MM.1S (cell line): Measurements from ENCODE around the gene ZNF215.
A peak's percentile ranks its signal among the peaks of the same experiment; 100 is the strongest.
"Not testable (repeated sequence)": the region's sequence is repeated elsewhere in the genome, so short reads cannot be mapped to it uniquely, and the experiment has no call there.

Source experiments
- DNase-seq: peaks from one replicate; pipeline ENCODE4 v3.0.0-alpha.2; 2015
- H2AFZ ChIP-seq: fragments of 300-600 bp; sonication (generic); 2 replicates; pipeline ENCODE4 v1.6.0; 2016; ENCODE audit warnings: antibody characterized with exemption, low read length
- H3F3A ChIP-seq: fragments of 300-600 bp; sonication (generic); 2 replicates; pipeline ENCODE4 v1.6.1; 2016; ENCODE audit warnings: mild to moderate bottlenecking, antibody characterized with exemption, low read length, moderate library complexity, mixed read lengths; ENCODE audit not compliant: insufficient read depth
- H3K27ac ChIP-seq: fragments of 300-600 bp; sonication (generic); 2 replicates; pipeline ENCODE4 v1.5.1; 2016; ENCODE audit warnings: mild to moderate bottlenecking, low read length
- H3K27me3 ChIP-seq: fragments of 300-600 bp; sonication (generic); replicated peaks from 2 replicates; pipeline ENCODE4 v1.6.0; 2016; ENCODE audit warnings: low read length; ENCODE audit not compliant: insufficient read depth
- H3K36me3 ChIP-seq: fragments of 300-600 bp; sonication (generic); replicated peaks from 2 replicates; pipeline ENCODE4 v1.6.1; 2016; ENCODE audit warnings: mild to moderate bottlenecking, low read length, mixed read lengths; ENCODE audit not compliant: insufficient read depth
- H3K4me1 ChIP-seq: fragments of 300-600 bp; sonication (generic); 2 replicates; pipeline ENCODE4 v1.6.1; 2016; ENCODE audit warnings: low read length, mixed read lengths
- H3K4me2 ChIP-seq: fragments of 300-600 bp; sonication (generic); 2 replicates; pipeline ENCODE4 v1.6.0; 2016; ENCODE audit warnings: low read depth, low read length
- H3K4me3 ChIP-seq: fragments of 300-600 bp; sonication (generic); 2 replicates; pipeline ENCODE4 v1.5.1; 2016; ENCODE audit warnings: low read length, mixed read lengths
- H3K79me2 ChIP-seq: fragments of 300-600 bp; sonication (generic); 2 replicates; pipeline ENCODE4 v1.6.1; 2016; ENCODE audit warnings: mixed run types, low read length, mixed read lengths
- H3K9ac ChIP-seq: fragments of 300-600 bp; sonication (generic); 2 replicates; pipeline ENCODE4 v1.6.1; 2016; ENCODE audit warnings: low read length, mixed read lengths
- H3K9me2 ChIP-seq: fragments of 300-600 bp; sonication (generic); replicated peaks from 2 replicates; pipeline ENCODE4 v1.6.1; 2016; ENCODE audit warnings: mild to moderate bottlenecking, low read length, mixed read lengths; ENCODE audit not compliant: insufficient read depth
- H3K9me3 ChIP-seq: fragments of 300-600 bp; sonication (generic); replicated peaks from 2 replicates; pipeline ENCODE4 v1.6.1; 2016; ENCODE audit warnings: mild to moderate bottlenecking, low read length, mixed read lengths; ENCODE audit not compliant: insufficient read depth
- H4K20me1 ChIP-seq: fragments of 300-600 bp; sonication (generic); 2 replicates; pipeline ENCODE4 v1.6.1; 2016; ENCODE audit warnings: mild to moderate bottlenecking, low read length, moderate library complexity, mixed read lengths; ENCODE audit not compliant: insufficient read depth
- EZH2 ChIP-seq: fragments of 300-600 bp; sonication (generic); optimal IDR thresholded peaks from 2 replicates; pipeline ENCODE3; 2017; ENCODE audit warnings: low read depth, mild to moderate bottlenecking, antibody characterized with exemption, low read length, mixed read lengths
- EZH2phosphoT487 ChIP-seq: fragments of 300-600 bp; sonication (generic); IDR thresholded peaks from 2 replicates; pipeline ENCODE4 v1.6.1; 2018; ENCODE audit warnings: antibody characterized with exemption, low read length
- TF ChIP-seq, protein P1 (sequence below): fragments of 300-600 bp; sonication (generic); IDR thresholded peaks from 2 replicates; pipeline ENCODE4 v1.5.1; 2016; ENCODE audit warnings: antibody characterized with exemption, low read length, mixed read lengths

Gene ZNF215

DNA sequence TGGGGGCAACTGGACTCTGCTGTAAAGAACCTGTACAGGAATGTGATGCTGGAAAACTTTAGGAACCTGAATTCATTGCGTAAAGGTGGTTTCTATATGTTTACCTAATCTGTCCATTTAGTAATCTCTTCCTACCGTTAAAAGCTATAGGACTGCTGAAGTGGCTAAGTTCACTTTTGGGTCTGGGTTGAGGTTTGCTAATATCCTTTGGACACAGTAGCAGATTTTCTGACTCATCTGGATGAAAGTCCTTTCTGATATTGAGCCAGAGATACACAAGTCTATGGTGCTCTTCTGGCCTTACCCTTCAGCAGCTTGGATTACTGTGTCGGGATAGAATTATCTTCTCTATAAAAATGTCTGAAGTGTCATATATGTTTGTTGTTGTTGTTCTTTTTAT, 16.9 kb downstream of the ZNF215 start:
- Histone ChIP-seq H3F3A (no peaks in the 10 kb centered on the region), H3K36me3 (peaks cover 13% of the 10 kb centered on the region), H3K4me3 (no peak overlapping the region), H2AFZ (no peak overlapping the region), H3K79me2 (peaks cover 19% of the 10 kb centered on the region), H3K9me2 (no peaks in the 10 kb centered on the region), H3K4me1 (no peaks in the 10 kb centered on the region), H3K9ac (no peak overlapping the region), H4K20me1 (no peaks in the 10 kb centered on the region), H3K9me3 (no peaks in the 10 kb centered on the region), H3K27me3 (no peaks in the 10 kb centered on the region), H3K27ac (no peak overlapping the region), H3K4me2 (no peak overlapping the region)
- DNase-seq = no peak
- no peak for TF ChIP-seq EZH2
- no peak for TF ChIP-seq EZH2phosphoT487
- TF ChIP-seq, protein P1, sequence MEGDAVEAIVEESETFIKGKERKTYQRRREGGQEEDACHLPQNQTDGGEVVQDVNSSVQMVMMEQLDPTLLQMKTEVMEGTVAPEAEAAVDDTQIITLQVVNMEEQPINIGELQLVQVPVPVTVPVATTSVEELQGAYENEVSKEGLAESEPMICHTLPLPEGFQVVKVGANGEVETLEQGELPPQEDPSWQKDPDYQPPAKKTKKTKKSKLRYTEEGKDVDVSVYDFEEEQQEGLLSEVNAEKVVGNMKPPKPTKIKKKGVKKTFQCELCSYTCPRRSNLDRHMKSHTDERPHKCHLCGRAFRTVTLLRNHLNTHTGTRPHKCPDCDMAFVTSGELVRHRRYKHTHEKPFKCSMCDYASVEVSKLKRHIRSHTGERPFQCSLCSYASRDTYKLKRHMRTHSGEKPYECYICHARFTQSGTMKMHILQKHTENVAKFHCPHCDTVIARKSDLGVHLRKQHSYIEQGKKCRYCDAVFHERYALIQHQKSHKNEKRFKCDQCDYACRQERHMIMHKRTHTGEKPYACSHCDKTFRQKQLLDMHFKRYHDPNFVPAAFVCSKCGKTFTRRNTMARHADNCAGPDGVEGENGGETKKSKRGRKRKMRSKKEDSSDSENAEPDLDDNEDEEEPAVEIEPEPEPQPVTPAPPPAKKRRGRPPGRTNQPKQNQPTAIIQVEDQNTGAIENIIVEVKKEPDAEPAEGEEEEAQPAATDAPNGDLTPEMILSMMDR = no peak

DNA sequence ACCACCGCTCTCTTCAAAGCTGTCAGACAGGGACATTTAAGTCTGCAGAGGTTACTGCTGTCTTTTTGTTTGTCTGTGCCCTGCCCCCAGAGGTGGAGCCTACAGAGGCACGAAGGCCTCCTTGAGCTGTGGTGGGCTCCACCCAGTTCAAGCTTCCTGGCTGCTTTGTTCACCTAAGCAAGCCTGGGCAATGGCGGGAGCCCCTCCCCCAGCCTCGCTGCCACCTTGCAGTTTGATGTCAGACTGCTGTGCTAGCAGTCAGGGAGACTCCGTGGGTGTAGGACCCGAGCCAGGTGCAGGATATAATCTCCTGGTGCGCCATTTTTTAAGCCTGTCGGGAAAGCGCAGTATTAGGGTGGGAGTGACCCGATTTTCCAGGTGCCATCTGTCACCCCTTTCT, 28.0 kb downstream of the ZNF215 start:
- H3K27ac ChIP-seq, H3K9ac ChIP-seq, H3K27me3 ChIP-seq, H3K36me3 ChIP-seq, H2AFZ ChIP-seq, H4K20me1 ChIP-seq, H3K4me3 ChIP-seq, H3F3A ChIP-seq, H3K79me2 ChIP-seq, H3K9me3 ChIP-seq, H3K4me1 ChIP-seq, H3K9me2 ChIP-seq, H3K4me2 ChIP-seq, DNase-seq: not testable (repeated sequence)

DNA sequence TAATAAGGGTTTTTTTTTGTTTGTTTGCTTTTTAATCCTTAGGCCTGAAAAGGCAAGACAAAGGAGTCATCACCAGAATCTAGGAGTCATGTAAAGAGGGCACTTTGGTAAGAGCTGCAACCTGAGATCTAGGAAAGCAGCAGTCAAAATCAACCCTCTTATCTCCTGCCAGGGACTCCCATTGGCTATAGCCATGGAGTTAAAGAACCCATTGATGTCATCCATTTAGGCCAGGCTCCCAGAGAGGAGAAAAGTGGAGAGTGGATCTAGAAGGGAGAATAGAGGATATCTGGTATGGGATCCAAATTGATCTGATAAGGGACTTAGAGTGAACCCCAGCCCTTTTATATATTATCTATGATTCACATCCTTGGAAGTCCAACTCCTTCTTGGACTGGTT, 35.9 kb downstream of the ZNF215 start:
- Histone ChIP-seq H3K4me3 (no peak overlapping the region; the same call in 1 of the 2 replicates), H3F3A (peaks cover 30% of the 10 kb centered on the region), H3K27me3 (no peaks in the 10 kb centered on the region), H3K9ac (peak overlapping the region; percentile 70), H3K79me2 (peaks cover 19% of the 10 kb centered on the region), H3K36me3 (0 out of 2 replicates have a peak, but pooled peaks cover 9% of the 10 kb centered on the region), H2AFZ (no peak overlapping the region), H3K4me1 (peaks cover 51% of the 10 kb centered on the region), H3K9me3 (no peaks in the 10 kb centered on the region), H3K9me2 (no peaks in the 10 kb centered on the region), H3K27ac (peak overlapping the region; percentile 93), H4K20me1 (no peaks in the 10 kb centered on the region), H3K4me2 (peak overlapping the region; percentile 56)
- no peak for DNase-seq
- TF ChIP-seq EZH2phosphoT487 (no peak), EZH2 (no peak)
- TF ChIP-seq, protein P1 = no peak

DNA sequence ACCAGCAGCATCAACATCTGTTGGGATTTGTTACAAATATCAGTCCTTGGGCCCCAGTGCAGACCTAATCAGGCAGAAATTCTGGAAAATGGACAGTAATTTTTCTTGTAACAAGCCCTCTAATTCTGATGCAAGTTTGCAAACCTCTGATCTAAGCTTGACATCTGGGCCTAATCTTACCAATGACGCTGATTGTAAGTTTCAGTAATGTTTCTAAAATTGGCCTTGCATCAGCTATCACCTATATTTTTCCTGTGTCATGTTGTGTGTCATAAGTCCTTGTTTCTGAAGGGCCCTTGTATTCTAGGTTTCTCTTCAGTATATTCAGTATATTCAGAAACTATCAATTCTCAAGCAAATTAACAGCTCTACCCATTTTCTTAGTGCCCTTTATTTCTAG, 36.4 kb downstream of the ZNF215 start:
- Histone ChIP-seq H3K79me2 (peaks cover 17% of the 10 kb centered on the region), H3K27me3 (no peaks in the 10 kb centered on the region), H3K4me3 (peak overlapping the region; percentile 9; the same call in 1 of the 2 replicates), H3K36me3 (0 out of 2 replicates have a peak, but pooled peaks cover 3% of the 10 kb centered on the region), H3K4me2 (peak overlapping the region; percentile 56), H3K9me3 (no peaks in the 10 kb centered on the region), H3K4me1 (peaks cover 51% of the 10 kb centered on the region), H3K9me2 (no peaks in the 10 kb centered on the region), H3F3A (peaks cover 30% of the 10 kb centered on the region), H3K27ac (peak overlapping the region; percentile 93), H4K20me1 (no peaks in the 10 kb centered on the region), H3K9ac (peak overlapping the region; percentile 70), H2AFZ (no peak overlapping the region)
- TF ChIP-seq, protein P1 = no peak
- TF ChIP-seq EZH2phosphoT487 = no peak
- no peak for TF ChIP-seq EZH2
- peak; percentile 87 for DNase-seq
